Activated CD4-positive, alpha-beta T cell treated with anti-CD3 and anti-CD28 coated beads, Interleukin-2, amount 50 U/mL, for 16 hours (primary cell): Measurements from ENCODE around the gene CCDC97.
"Not testable (repeated sequence)": the region's sequence is repeated elsewhere in the genome, so short reads cannot be mapped to it uniquely, and the experiment has no call there.

Experiments
- DNase-seq: peaks from one replicate; pipeline ENCODE4 v3.0.0-alpha.2; 2020

The CCDC97 gene

DNA sequence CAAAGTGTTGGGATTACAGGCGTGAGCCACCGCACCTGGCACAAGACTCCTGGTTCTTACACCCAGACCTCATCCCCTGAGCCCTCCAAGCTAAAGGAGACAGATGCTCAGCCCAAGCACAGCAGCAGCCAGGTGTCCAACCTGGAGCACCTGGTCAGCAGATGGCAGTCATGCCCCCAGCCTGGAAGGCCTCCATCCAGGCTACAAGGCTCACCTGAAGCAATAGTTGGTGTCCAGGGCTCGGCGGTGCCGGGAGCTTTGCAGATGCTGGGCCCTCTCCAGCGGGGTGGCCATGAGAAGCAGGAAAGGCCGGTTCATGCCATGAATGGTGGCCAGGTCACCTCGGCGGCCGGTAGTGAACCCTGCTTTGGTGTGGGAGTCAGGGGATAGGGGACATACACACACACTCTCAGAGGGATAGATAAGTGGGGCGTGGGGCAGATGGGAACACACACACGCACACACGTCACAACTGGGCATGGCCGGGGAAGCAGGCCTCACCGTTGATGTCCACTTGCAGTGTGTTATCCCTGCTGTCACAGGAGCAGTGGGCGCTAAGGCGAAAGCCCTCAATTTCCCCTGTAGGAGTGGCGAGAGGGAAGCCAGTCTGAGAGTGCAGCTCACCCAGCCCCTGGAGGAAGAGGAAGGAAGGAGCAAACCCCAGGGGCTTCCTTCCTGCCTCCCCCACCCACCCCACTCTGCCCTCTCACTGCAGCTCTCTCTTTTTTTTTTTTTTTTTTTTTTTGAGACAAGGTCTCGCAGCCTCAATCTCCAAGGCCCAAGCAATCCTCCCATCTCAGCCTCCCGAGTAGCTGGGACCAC, 31.9 kb downstream of the CCDC97 start:
- no peak for DNase-seq

DNA sequence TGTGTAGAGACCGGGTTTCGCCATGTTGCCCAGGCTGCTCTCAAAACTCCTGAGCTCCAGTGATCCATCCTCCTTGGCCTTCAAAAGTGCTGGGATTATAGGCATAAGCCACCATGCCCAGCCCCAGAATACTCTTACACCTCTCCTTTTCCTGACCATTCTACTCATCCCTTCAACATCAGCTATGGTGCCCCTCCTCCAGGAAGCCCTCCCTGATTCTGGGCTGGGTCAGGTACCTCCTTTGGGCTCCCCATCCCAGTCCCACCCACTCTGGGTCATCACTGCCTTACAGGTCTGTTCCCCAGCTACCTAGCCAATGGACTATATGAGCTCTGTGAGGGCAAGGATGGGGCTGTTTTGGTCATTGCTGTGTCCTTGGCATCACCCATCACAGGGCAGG, 34.2 kb downstream of the CCDC97 start:
- no peak for DNase-seq

DNA sequence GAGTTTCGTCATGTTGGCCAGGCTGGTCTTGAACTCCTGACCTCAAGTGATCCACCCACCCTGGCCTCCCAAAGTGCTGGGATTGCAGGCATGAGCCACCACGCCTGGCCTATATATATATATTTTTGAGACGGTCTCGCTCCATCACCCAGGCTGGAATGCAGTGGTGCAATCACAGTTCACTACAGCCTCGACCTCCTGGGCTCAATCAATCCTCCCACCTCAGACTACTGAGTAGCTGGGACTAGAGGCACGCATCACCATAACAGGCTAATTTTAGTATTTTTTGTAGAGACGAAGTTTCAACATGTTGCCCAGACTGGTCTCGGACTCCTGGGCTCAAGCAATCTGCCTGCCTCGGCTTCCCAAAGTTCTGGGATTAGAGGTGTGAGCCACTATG, 36.9 kb downstream of the CCDC97 start:
- not testable (repeated sequence) for DNase-seq

DNA sequence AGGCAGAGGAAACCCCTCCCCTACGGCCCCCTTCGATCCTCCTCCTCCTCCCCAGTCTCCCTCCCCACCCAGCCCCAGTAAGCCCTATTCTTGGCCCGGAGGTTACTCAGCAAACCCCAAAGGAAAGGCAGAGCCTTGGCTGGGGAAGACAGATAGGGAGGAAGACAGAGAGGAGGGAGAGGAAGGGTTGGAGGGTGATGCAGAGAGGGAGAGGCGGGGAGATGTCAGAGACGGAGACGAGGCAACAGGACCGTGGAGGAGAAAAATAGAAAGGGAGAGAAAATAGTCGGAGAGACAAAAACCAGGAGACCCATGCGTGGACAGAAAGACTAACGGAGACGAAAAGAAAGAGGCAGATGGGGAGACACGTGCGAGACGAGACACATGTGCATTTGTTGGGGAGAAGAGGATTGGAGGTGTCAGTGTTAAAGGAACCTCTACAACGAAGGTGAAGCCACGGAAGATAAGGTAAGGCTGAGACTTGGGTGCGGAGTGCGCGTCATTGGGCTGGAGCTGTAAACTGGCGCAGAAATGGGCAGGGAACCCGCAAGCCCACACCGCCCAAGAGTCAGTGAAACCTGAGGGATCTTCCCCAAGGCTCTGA, 40.9 kb downstream of the CCDC97 start:
- peak; percentile 14 for DNase-seq

DNA sequence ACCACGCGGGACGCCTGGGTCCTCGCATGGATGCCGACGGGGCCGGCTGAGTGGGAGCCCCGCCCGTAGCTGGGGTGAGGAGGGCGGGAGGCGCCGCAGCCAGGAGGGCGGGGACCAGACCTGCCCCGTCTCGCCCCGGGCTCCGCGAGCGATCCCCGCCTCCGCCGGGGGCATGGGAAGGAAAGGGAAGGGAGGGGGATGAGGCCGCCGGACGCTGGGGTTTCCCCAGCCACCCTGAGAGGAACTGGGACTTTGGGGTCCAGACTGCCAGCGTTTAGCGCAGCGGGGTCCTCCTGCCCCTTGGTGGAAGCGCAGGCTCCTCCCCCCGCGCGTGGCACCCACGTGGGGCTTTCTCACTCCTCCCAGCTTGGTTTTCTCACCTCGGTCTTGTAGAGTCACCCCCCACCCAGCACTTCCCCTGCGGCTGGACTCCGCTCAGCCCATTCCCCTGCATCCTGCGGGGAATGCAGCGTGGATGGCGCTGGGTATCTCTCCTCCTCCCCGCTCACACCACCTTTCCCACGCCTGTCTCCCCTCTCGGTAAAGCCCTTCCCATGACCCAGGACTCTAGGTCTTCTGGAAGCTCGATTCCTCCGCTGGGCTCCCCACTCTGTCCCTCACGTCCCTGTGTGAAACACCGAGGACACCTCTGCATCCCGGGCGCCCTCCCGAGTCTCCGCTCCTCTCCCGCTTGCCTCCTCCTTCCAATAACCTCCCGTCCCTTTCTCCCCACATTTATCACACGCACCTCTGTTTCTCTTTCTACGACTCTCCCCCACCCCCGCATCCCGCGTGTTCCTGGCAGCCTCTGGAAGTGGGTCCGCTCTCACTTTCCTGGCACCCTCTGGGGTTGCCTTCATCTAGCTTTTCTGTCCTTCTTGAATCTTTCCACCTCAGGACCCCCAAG, 41.6 kb downstream of the CCDC97 start:
- peak; percentile 87 for DNase-seq

DNA sequence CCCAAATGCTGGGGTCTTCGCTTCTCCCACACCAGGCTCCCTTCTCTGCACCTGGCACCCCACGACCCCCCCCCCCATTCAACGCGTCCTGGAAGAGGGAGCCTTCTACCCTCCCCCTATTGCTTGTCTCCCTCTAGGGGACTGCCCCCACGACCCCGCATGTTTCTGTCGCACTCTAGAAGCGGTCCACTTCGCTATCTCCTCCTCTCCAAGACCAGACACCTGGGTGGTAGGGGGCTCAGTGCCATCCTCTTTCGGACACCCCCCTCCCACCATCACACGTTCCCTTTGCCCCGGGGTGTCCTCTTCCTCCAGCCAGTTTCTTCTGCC, 42.3 kb downstream of the CCDC97 start:
- DNase-seq = no peak

DNA sequence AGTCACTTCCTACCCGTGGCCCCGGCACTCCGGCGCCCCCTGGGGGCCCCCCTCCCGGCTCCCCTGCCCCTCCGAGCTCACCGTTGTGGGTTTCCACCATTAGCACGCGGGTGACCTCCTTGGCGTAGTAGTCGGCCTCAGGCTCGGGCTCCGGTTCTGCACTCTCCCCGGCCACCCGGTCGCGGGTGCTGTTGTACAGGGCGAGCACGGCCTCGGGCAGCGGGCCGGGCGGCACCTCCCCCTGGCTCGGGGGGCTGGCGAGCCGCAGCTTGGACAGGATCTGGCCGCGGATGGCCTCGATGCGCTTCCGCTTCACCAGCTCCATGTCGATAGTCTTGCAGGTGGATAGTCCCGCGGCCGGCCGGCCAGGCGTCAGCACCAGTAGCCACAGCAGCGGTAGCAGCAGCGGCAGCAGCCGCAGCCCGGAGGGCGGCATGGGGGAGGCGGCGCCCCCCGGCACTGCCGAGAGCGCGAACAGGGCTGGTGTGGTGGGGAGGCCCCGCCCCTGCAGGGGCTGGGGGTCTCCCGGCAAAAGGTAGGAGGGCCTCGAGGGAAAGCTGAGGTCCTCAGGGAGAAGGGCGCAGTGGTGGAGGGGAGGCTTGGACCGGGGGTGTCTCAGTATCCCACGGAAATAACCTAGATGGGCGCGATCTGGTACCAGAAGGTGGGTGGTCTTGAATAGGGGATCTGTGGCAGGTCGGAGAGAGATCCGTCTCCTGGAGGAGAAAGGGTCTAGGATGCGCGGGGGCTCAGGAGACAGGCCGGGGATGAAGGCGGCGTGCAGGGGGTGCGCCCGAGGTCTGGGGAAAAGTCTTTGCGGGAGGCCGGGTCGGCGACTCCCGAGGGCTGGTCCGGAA, 42.9 kb downstream of the CCDC97 start:
- DNase-seq = peak; percentile 82

DNA sequence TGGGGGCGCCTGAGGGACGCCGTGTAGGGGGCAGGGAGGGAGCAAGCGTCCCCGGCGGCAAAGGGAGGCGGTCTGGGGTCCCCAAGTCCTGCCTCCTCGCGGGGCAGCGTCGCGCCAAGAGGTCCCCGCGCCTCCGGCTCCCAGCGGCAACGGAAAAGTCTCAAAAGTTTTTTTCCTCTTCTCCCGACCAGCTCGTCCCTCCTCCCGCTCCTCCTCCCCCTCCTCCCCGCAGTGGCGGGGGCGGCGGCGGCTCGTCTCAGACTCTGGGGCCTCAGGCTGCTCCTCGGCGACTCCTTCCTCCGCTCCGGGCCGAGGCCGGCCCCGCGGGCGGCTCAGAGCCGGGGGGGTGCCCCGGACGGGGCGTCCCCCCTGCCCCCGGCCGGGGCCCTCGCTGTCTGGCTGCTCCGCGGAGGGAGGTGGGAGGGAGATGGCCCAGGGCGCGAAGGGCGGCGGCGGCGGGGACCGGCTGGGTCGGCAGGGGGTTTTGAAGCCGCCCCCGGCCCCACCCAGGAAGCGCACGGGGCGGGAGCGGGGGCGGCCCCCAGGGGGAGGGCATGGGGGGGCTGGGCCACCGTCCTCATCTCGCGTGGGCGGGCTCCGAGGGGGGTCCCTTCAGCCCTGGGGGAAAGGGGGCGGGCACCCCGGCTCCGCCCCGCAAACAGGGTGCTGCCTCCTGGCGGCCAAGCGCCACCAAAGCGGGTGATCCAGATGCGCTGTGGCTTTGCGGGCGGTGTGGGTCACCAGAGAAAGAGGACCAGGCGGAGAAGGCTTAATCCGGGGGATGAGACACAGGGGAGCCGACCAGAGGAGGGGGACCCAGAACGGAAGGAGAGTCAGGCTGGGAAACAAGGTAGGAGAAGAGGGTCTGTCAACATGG, 43.7 kb downstream of the CCDC97 start, which contains the start of gene TGFB1:
Gene TGFB1, minus strand, starts transcription at position 457 of the 877 bp plus-strand sequence. CDS start 878 bp downstream, outside the sequence.
- peak; percentile 94 for DNase-seq

DNA sequence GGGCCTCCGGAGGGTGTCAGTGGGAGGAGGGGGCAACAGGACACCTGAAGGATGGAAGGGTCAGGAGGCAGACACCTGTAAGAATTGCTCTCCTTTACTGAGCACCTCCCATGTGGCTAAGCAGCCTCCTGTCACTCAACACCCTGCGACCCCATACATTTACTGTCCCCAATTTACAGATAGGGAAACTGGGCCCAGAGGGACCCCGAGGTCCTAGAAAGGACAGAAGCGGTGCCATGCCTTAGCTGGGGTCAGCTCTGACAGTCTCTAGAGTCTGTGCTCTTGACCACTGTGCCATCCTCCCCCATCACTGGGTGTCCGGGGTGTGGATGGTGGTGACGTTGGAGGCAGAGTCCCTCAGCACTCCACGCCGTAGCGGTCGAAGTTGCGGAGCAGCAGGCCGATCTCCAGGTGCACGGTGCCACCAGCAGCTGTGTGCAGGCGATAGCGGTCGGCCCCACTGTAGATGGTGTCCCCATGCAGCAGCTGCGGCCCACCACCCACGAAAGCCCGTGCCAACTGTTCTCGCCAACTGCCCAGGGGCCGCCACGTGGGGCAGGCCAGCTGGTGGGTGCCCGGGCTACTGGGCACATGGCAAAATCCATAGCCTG, 44.5 kb downstream of the CCDC97 start:
- no peak for DNase-seq

DNA sequence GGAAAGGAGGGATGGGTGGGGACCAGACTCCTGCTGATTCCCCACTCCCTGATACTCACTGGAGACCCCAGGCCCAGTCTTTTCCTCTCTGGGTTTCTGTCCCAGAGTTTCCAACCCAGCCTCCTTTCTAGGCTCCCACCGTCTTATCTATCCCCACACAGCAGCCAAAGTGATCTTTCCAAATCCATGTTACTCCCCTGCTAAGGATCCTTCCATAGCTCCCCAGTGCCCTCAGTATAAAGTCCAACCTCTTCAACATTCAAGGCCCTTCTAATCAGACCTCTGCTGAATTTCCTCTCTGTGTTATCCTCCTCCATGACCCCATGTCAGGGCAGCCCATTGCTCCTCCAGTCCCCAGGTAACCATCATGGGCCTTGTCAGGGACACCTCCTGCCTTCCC, 45.1 kb downstream of the CCDC97 start:
- no peak for DNase-seq

DNA sequence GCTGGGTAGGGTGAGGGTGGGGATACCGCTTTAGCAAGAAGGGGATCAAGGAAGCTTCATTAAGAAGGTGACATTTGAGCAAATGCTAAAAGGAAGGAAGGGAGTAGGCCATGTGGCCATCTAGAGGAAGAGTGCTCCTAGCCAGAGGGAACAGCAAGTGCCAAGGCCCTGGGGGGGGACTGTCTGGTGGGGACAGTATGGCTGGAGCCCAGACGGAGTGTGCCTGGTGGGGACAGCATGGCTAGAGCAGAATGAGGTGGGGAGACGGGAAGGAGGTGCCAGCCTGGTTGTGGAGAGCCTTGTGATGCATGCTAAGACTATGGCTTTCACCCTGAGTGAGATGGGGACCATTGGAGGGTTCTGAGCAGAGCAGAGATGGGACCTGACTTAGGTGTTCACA, 45.8 kb downstream of the CCDC97 start:
- DNase-seq = no peak

DNA sequence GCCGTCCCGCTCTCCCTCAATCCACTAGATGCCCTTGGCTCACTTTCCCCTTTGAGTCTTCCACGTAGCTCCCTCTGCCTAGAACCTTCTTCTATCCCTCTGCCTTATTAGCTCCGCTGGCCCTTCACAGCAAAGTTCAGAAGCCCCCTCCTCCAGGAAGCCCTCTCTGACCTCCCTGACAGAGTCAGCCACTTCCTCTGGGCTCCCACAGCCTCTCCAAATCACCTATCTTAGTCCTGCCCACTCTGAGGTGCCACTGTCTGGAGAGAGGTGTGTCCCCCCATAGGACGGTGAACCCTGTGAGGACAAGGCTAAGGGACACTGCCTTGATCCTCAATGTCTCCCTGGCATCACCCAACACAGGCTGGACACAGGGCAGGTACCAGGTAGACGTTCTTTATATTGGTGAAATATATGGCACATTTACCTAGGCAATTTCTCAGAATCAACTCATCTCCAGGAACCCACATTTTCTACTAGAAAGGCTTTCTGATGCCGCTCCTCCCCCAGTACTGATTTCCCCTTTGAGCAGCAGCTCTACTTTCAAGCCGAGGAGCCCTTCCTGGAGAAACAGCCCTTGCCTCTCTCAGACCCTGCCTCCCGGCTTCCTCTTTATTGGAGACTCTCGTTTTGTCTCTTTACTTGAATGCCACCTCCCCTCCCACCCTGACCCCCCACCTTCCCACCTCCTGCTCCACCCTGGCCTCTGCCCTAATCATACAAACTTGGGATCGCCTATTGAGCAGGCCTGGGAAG, 47.2 kb downstream of the CCDC97 start:
- peak; percentile 22 for DNase-seq

DNA sequence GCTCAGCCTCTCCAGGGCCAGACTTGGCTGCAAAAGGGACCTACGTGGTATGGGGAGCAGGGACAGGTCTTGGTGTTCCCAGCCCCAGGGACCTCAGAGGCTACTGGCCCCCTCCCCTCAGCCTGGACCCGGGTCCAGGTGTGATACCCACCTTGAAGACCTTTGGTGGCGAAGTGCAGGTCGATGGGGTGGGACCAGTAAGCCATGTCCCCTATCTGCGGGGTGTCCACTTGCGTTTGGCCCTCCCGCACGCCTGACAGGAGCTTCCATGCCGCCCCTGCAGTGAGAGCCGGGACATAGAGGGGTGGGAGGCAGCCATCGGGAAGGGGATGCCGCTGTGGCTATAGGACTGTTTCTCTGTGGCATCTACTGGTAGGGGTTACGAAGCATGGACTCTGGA, 47.8 kb downstream of the CCDC97 start:
- no peak for DNase-seq

DNA sequence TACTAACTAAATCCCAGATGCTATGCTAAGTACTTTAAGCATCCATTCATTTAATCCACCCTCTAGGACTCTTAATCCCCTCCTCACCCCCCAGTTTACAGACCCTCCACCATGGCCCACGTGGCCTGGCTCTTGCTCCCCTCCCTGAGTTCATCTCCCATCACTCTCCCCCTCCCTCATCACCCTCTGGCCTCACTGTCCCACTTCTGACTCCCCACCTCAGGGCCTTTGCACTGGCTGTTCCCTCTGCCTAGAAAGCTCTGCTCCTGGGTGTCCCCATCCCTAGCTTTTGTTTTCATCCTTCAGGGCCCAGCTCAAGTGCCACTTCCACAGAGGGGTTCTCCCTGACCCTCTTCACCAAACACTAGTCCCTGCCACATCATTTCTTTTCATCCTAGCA, 49.8 kb downstream of the CCDC97 start:
- no peak for DNase-seq

DNA sequence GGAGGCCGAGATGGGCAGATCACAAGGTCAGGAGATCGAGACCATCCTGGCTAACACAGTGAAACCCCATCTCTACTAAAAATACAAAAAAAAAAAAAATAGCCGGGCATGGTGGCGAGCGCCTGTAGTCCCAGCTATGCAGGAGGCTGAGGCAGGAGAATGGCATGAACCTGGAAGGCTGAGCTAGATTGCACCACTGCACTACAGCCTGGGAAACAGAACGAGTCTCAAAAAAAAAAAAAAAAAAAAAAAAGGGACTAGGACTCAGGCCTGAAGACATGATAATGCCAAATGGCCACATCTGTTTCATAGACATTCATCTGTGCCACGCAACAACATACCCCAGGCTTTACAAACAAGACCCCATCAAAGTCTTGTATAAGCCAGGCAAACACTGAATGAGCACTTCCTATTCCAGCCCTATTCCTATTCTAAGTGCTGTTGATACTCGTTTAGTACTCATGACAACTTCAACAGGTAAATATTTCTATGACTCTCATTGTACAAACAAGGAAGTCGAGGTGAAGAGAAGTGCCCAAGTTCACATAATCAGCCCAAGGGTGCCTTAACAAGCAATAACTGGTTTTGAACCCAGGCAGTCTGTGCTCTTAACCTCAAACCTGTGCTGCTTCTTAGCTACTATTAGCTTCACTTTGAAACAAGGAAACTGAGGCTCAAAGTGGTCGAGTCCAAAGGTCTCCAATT, 52.3 kb downstream of the CCDC97 start:
- DNase-seq = no peak

DNA sequence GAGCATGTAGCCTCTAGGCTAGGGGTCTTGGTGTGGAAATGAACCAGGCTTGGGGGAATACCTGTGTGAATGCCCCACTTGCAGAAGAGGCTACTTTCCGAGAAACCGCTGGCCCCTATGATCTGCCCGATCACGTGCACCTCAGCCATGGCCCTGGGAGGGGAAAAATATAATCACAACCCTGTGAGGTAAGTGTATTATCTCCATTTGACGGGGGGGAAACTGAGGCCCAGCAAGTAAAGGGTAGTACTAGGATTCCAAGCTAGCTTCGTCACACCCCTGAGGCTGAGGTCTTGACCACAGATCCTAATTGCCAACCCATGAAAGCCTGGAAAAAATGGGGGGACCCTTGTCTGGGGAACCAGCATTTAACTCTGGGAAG, 53.4 kb downstream of the CCDC97 start:
- no peak for DNase-seq

DNA sequence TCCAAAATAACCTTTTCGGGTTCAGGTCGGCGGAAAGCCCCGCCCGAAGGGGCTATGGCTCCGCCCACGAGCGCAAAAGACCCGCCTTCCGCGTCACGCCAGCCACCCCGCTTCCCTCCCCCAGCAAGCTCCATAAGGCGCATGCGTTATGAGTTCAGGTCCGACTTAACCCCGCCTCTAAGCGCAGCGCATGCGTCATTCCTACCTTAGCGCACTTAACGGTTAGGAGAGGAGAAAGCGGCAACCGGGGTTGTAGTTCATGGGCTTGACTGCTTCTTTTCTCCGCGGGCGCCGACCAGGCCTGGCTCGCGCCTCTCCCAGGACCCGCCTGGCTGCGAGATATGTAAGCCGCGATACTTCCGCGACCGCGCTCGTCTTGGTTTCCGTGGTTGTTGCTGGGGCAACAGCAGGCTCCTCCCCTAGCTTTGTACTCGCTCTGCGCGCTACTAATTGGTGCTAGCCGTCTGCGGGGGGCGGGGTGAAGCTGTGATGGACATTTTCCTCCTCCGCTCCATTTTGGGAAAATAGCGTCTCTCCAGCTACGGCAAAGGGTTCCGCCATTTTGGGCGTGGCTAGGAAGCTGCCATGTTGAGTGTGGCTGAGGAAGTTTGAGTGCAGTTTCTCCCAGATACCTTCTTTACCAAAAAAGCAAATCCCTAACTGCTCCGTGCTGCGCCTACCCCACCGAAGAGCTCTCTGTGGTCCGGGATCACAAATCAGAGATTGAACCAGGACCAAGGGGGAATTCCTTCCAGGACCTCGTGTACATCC, 54.0 kb downstream of the CCDC97 start, which contains the start of gene B9D2:
Gene B9D2, minus strand, starts transcription at position 397 of the 771 bp plus-strand sequence. CDS start 630 bp downstream, outside the sequence.
- DNase-seq = peak; percentile 99

DNA sequence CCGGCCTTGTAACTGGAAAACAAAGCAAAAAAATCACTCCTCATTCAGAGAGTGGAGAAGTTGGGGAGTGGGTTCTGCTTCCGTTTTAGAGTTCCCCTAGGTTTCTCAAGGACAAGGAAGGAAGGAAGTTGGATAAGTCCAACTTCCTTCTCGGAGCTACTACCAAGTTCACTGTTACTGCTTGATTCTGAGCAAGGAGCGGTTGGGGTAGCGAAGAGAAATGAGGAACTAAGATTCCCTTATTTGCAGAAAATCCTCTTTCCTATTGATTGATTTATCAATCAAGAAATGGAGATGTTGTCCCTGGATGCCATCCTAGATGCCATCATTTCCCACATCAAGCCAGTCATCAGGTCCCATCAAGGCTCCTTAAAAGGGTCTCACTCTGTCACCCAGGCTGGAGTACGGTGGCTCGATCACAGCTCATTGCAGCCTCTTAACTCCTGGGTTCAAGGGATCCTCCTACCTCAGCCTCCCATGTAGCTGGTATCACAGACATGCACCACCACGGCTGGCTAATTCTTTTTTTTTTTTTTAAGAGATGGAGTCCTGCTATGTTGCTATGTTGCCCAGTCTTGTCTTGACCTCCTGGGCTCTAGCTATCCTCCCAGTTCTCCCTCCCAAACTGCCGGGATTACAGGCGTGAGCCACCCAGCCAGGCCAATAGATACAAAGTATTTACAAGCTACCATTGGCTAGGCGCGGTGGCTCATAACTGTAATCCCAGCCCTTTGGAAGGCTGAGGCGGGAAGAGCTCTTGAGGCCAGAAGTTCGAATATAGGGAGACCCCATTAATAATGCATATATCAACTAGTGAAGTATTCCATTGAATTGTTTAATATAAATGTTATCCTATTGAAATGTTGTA, 54.8 kb downstream of the CCDC97 start:
- DNase-seq = no peak
